HG03571 (cell line): ENCODE data around the gene SMIM1.
"Not testable (repeated sequence)": the region's sequence is repeated elsewhere in the genome, so short reads cannot be mapped to it uniquely, and the experiment has no call there.

Experiments used
- ATAC-seq: cut with Tn5 transposase; IDR thresholded peaks from one replicate; pipeline ENCODE4 v1.9.1; 2021; ENCODE audit not compliant: unreplicated experiment

Gene SMIM1

GRCh38 chr1:3789421-3790300, 17.1 kb downstream of the SMIM1 start:
- no peak for ATAC-seq

- ATAC-seq: no peak
These were observed 18.0 kb downstream of the SMIM1 start for GRCh38 chr1:3790500-3790923.

- no peak for ATAC-seq
These were observed 18.4 kb downstream of the SMIM1 start for GRCh38 chr1:3790952-3791351.

GRCh38 chr1:3795453-3796214, 23.1 kb downstream of the SMIM1 start:
- no peak for ATAC-seq

- ATAC-seq: peak; percentile 98
These were observed 23.9 kb downstream of the SMIM1 start, which contains the start of gene LRRC47 for GRCh38 chr1:3796215-3797061. TSS of gene LRRC47 (minus strand) at chr1:3796498. CDS start at chr1:3796476, 22 bp downstream.

- ATAC-seq: no peak
These were observed 27.6 kb downstream of the SMIM1 start for GRCh38 chr1:3799976-3800685.

- not testable (repeated sequence) for ATAC-seq
These were observed 28.2 kb downstream of the SMIM1 start for GRCh38 chr1:3800795-3801194.

- ATAC-seq: no peak
These were observed 31.5 kb downstream of the SMIM1 start for GRCh38 chr1:3803905-3804626.

- ATAC-seq: not testable (repeated sequence)
These were observed 32.0 kb downstream of the SMIM1 start for GRCh38 chr1:3804627-3804944.

- ATAC-seq: no peak
These were observed 32.5 kb downstream of the SMIM1 start for GRCh38 chr1:3805038-3805437.

- no peak for ATAC-seq
These were observed 35.2 kb downstream of the SMIM1 start for GRCh38 chr1:3807769-3808168.

GRCh38 chr1:3809680-3810079, 37.1 kb downstream of the SMIM1 start:
- no peak for ATAC-seq

GRCh38 chr1:3810149-3810761, 37.7 kb downstream of the SMIM1 start:
- not testable (repeated sequence) for ATAC-seq

GRCh38 chr1:3811595-3811911, 39.0 kb downstream of the SMIM1 start:
- ATAC-seq: no peak

GRCh38 chr1:3814065-3814464, 41.5 kb downstream of the SMIM1 start:
- ATAC-seq: no peak

GRCh38 chr1:3814771-3815561, 42.4 kb downstream of the SMIM1 start:
- ATAC-seq: no peak

GRCh38 chr1:3816331-3817137, 44.0 kb downstream of the SMIM1 start:
- ATAC-seq: no peak

- ATAC-seq: no peak
These were observed 44.7 kb downstream of the SMIM1 start for GRCh38 chr1:3817138-3817740.
